Measurements from ENCODE around the gene TICAM1. TPM values are rescaled to one million over a fixed set of nuclear protein-coding genes. Genes with fewer than 3 reads are reported as not detected.
"Not testable (repeated sequence)": the region's sequence is repeated elsewhere in the genome, so short reads cannot be mapped to it uniquely, and the experiment has no call there.

The TICAM1 gene
- total and polyA plus RNA-seq, 10 of the 15 experiments (the other 5 are each of a cell fraction or from before 2014, with no cell fraction given) = 0.31 to 31.1 (median 5.3) TPM

GRCh38 chr19:4831979-4832340, 448 bp upstream of the TICAM1 start:
- RAD21 ChIA-PET (ENCODE audit: unreplicated experiment) = interaction anchor here (1.3 to 4.4 kb wide), 4 partner anchors 13 to 80 kb away, joined by 6 to 22 read pairs (median 16); no protein-coding TSS in a partner anchor
- H3K4me1 ChIP-seq (ENCODE audit: control insufficient read depth, insufficient read depth, low read length); H4K20me1 ChIP-seq (ENCODE audit: control insufficient read depth, insufficient read depth); H3K36me3 ChIP-seq (ENCODE audit: control insufficient read depth in 2 of 2, insufficient read depth in 2 of 2, low read length in 1 of 2); FAIRE-seq; ATAC-seq; DNase-seq (ENCODE audit: low read depth, low spot score); intact Hi-C loops (cut with micrococcal nuclease; ENCODE audit: unreplicated experiment); H3K9me3 ChIP-seq (replicated peaks; ENCODE audit: control insufficient read depth, insufficient read depth, low read length); in situ Hi-C loops (cut with MboI); H3K27me3 ChIP-seq (replicated peaks in 1 of 2; ENCODE audit: control insufficient read depth in 2 of 2, insufficient read depth in 2 of 2, low read length in 1 of 2): not testable (repeated sequence)
- peak overlapping the region; percentile 92 for H3K27ac ChIP-seq (ENCODE audit: control insufficient read depth, insufficient read depth)
- H3K4me2 ChIP-seq (ENCODE audit: control insufficient read depth, insufficient read depth) = peak overlapping the region; percentile 87; the same call in 1 of the 2 replicates
- TSS peak; percentile 90 for BruUV-seq (replicated peaks)
- SMC1A ChIA-PET (ENCODE audit: uncharacterized antibody, unreplicated experiment) = interaction anchor here (1.0 to 3.0 kb wide), 3 partner anchors 8 to 23 kb away, joined by 3 to 18 read pairs (median 11); no protein-coding TSS in a partner anchor
- POLR2A ChIA-PET = interaction anchor here (0.8 to 3.4 kb wide), 3 partner anchors 8 to 35 kb away, joined by 3 to 19 read pairs (median 12); partner anchors contain the start of gene PLIN3
- WGBS (ENCODE audit: insufficient coverage, insufficient replicate concordance, low lambda C conversion rate, missing lambda C conversion rate) = 31% methylated on average over 9 of the region's 9 CpGs
- peaks cover 41% of the 10 kb centered on the region for H3K79me2 ChIP-seq (ENCODE audit: control insufficient read depth, insufficient read depth, low read length)
- 0 out of 2 replicates have a peak, but pooled peaks have one; percentile 22 for TF ChIP-seq ZBTB40 (IDR thresholded peaks at IDR 0.05; ENCODE audit: borderline replicate concordance)
- H3K9ac ChIP-seq (ENCODE audit: control insufficient read depth, insufficient read depth, low read length) = peak overlapping the region; percentile 96
- H2AFZ ChIP-seq (ENCODE audit: control insufficient read depth, low read depth, low read length) = peak overlapping the region; percentile 93
- peak overlapping the region; percentile 95 for H3K4me3 ChIP-seq
- CTCF ChIA-PET = interaction anchor here (0.5 to 10.6 kb wide), 4 partner anchors 12 to 349 kb away, joined by 3 to 148 read pairs (median 15); no protein-coding TSS in a partner anchor
